ENCODE data around the gene CFAP74. TPM values are rescaled to one million over a fixed set of nuclear protein-coding genes. Genes with fewer than 3 reads are reported as not detected.

Gene CFAP74
- total and polyA plus RNA-seq, 7 donors: 0.03 to 0.27 TPM; not detected in 5

DNA sequence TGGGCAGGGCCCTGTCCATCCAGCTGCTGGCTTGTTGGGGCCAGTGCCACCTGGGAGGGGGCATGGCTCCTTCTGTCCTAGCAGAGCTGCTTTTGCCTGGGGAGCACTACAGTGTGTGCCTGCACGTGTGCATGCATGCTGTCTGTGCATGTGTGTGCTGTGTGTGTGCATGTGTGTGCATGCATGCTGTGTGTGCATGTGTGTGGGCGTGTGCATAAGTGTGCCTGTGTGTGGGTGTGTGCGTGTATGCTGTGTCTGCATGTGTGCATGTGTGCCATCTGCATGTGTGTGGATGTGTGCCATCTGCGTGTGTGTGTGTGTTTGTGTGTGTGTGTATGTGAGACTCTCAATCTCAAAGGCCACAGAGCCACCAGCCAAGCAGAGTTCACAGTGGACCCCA is 38.3 kb upstream of the CFAP74 start:
- H3K36me3 ChIP-seq: no peaks in the 10 kb centered on the region
- TF ChIP-seq POLR2AphosphoS5 (IDR thresholded peaks at IDR 0.05) (no peak), EP300 (IDR thresholded peaks at IDR 0.05) (no peak), POLR2A (IDR thresholded peaks at IDR 0.05) (no peak)
- TF ChIP-seq, protein P1, sequence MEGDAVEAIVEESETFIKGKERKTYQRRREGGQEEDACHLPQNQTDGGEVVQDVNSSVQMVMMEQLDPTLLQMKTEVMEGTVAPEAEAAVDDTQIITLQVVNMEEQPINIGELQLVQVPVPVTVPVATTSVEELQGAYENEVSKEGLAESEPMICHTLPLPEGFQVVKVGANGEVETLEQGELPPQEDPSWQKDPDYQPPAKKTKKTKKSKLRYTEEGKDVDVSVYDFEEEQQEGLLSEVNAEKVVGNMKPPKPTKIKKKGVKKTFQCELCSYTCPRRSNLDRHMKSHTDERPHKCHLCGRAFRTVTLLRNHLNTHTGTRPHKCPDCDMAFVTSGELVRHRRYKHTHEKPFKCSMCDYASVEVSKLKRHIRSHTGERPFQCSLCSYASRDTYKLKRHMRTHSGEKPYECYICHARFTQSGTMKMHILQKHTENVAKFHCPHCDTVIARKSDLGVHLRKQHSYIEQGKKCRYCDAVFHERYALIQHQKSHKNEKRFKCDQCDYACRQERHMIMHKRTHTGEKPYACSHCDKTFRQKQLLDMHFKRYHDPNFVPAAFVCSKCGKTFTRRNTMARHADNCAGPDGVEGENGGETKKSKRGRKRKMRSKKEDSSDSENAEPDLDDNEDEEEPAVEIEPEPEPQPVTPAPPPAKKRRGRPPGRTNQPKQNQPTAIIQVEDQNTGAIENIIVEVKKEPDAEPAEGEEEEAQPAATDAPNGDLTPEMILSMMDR (IDR thresholded peaks at IDR 0.05): no peak
- peaks cover 0 to 2% (median 0%) of the 10 kb centered on the region in 4 donors for H3K9me3 ChIP-seq
- no peak overlapping the region for H3K27ac ChIP-seq
- WGBS, 2 donors: 80 to 89% methylated on average over 4 of the region's 4 CpGs
- no peak overlapping the region for H3K4me3 ChIP-seq
- intact Hi-C loops (cut with DNase I): no loop called here
- peaks cover 0 to 23% (median 12%) of the 10 kb centered on the region in 4 donors for H3K4me1 ChIP-seq
- DNase-seq: no peak
- H3K27me3 ChIP-seq: peaks cover 6 to 38% (median 23%) of the 10 kb centered on the region in 3 donors

GRCh38 chr1:2041305-2041704 is 37.7 kb upstream of the CFAP74 start:
- H3K4me1 ChIP-seq: peaks cover 0 to 19% (median 12%) of the 10 kb centered on the region in 4 donors
- no peak for DNase-seq
- H3K9me3 ChIP-seq: peaks cover 0 to 2% (median 0%) of the 10 kb centered on the region in 4 donors
- H3K4me3 ChIP-seq: no peak overlapping the region
- intact Hi-C loops (cut with DNase I): no loop called here
- H3K27me3 ChIP-seq: peaks cover 6 to 36% (median 19%) of the 10 kb centered on the region in 3 donors
- no peaks in the 10 kb centered on the region for H3K36me3 ChIP-seq
- 83 to 84% methylated on average over 15 of the region's 15 CpGs for WGBS, 2 donors
- H3K27ac ChIP-seq: no peak overlapping the region
- no peak for TF ChIP-seq POLR2AphosphoS5 (IDR thresholded peaks at IDR 0.05)
- TF ChIP-seq EP300 (IDR thresholded peaks at IDR 0.05): no peak
- TF ChIP-seq, protein P1 (IDR thresholded peaks at IDR 0.05): no peak
- TF ChIP-seq POLR2A (IDR thresholded peaks at IDR 0.05): no peak

- intact Hi-C loops (cut with DNase I): no loop called here
- 81 to 84% methylated on average over 8 of the region's 8 CpGs for WGBS, 2 donors
- no peaks in the 10 kb centered on the region for H3K36me3 ChIP-seq
- peaks cover 0 to 2% (median 0%) of the 10 kb centered on the region in 4 donors for H3K9me3 ChIP-seq
- peaks cover 0 to 27% (median 5%) of the 10 kb centered on the region in 3 donors for H3K27me3 ChIP-seq
- peaks cover 0 to under 1% (median 0%) of the 10 kb centered on the region in 4 donors for H3K4me1 ChIP-seq
- no peak overlapping the region for H3K27ac ChIP-seq
- H3K4me3 ChIP-seq: no peak overlapping the region
- no peak for TF ChIP-seq EP300 (IDR thresholded peaks at IDR 0.05)
- TF ChIP-seq POLR2AphosphoS5 (IDR thresholded peaks at IDR 0.05): no peak
- TF ChIP-seq POLR2A (IDR thresholded peaks at IDR 0.05): no peak
- TF ChIP-seq, protein P1 (IDR thresholded peaks at IDR 0.05): no peak
- no peak for DNase-seq
These were observed 35.7 kb upstream of the CFAP74 start for GRCh38 chr1:2039251-2039650.

- Histone ChIP-seq H3K36me3 (no peaks in the 10 kb centered on the region), H3K9me3 (peaks cover 0 to 2% (median 0%) of the 10 kb centered on the region in 4 donors), H3K27me3 (peaks cover 0 to 18% (median 3%) of the 10 kb centered on the region in 3 donors), H3K27ac (no peak overlapping the region), H3K4me3 (no peak overlapping the region), H3K4me1 (no peaks in the 10 kb centered on the region)
- intact Hi-C loops (cut with DNase I): no loop called here
- DNase-seq: no peak
- TF ChIP-seq, protein P1 (IDR thresholded peaks at IDR 0.05): no peak
- TF ChIP-seq EP300 (IDR thresholded peaks at IDR 0.05) (no peak), POLR2A (IDR thresholded peaks at IDR 0.05) (no peak), POLR2AphosphoS5 (IDR thresholded peaks at IDR 0.05) (no peak)
- WGBS, 2 donors: 87 to 93% methylated on average over 8 of the region's 8 CpGs
These were observed 34.6 kb upstream of the CFAP74 start for GRCh38 chr1:2038229-2038628.

All from sigmoid colon (tissue), 7 donors.